GM21528 (cell line): Measurements from ENCODE around the gene DOLK.
"Not testable (repeated sequence)": the region's sequence is repeated elsewhere in the genome, so short reads cannot be mapped to it uniquely, and the experiment has no call there.

Experiments
- ATAC-seq: cut with Tn5 transposase; IDR thresholded peaks from one replicate; pipeline ENCODE4 v1.9.1; 2021; ENCODE audit warnings: mild to moderate bottlenecking, moderate library complexity; ENCODE audit not compliant: unreplicated experiment, low FRiP score

Gene DOLK

DNA sequence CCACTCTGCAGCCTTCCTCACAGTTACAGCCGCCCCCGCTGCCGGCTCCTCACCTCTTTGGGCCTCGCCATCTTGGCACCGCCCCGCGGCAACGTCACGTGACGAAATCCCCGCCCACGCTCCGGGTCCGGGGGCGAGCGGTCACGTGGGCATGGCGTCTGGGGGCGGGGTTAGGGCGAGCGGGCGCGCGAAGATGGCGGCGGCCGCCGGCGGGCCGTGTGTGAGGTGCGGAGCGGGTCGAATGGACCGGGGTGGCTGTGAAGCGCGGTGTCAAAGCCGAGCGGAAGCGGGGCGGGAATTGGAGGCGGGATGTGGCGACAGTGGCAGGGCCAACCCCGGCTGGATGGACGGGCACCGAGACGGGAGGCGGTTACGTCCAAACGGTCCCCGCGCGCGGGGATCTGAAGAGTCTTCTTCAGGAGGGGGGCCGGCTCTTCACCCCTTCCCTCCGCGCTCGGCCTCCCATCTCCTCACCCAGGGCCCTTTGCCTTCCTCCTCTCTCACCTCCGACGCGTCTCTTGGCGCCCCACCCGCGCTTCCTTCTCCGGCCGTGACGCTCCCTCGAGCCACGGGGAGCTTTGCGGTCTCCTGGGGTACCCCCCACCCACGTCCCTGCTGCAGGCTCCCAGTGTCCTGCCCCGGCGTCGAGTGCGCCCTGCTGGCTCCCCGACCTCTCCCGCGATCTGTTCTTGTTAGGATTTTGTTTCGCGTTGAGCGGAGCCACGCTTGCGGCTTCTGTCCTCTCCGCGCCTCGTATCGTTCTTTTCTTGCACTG lies at the start of gene DOLK, which contains the start of gene NUP188:
DOLK (minus strand) TSS at position 77 of the 775 bp plus-strand sequence. CDS start 300 bp downstream, outside the sequence.
NUP188 (plus strand) TSS at position 173 of the 775 bp plus-strand sequence; CDS start at position 194, 21 bp downstream.
- peak; percentile 69 for ATAC-seq

DNA sequence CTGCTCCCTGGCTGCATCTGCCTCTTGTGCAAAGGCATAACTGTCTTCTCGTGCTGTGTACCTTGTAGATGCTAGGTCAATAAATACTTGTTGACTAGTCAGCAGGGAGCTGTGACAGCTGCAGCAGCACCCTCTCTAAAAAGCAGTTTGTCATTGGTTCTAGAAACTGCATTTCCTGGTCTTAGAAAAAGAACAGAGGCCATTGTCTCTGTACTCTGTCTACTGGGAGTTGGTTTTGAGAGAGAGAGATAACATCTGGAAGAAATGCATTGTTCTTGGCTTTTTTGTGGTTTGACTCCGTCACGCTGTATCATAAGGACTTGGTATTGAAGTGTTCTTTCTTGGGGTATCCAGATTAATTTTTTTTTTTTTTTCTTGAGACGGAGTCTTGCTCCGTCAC lies 48.4 kb upstream of the DOLK start:
- ATAC-seq: no peak

DNA sequence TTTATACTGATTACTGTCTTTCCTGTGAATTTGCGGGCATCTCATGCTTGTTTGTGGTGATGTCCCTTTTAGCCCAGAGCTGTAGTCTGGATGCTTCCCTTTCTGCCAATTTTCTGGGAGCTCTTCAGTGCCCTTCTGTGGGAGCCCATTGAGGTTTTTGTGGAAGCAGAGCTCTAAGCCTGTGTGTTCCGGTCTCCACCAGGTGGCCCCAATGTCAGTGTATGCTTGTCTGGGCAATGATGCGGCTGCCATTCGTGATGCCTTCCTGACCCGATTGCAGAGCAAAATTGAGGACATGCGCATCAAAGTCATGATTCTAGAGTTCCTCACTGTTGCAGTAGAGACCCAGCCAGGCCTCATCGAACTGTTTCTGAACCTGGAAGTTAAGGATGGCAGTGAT lies 45.6 kb upstream of the DOLK start:
- no peak for ATAC-seq

GRCh38 chr9:128987805-128988204 lies 40.4 kb upstream of the DOLK start:
- ATAC-seq: no peak

DNA sequence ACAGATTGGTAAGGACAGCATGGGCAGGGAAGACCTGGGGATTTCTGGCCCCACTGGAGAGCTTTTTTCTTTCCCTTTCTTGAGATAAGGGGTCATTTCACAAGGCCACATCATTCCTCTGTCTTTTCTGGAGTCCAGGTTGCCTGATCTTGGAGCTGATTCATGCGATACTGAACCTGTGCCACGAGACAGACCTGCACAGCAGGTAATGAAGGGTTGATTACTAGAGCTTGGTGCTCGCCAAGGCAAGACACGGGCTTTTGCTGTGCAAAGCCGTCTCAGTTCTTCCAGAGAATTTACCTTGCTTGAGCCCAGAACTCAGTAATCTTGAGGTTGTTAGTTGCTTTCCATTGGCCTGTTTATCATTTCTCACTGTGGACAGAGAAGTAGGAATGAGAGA lies 39.3 kb upstream of the DOLK start:
- ATAC-seq: no peak

DNA sequence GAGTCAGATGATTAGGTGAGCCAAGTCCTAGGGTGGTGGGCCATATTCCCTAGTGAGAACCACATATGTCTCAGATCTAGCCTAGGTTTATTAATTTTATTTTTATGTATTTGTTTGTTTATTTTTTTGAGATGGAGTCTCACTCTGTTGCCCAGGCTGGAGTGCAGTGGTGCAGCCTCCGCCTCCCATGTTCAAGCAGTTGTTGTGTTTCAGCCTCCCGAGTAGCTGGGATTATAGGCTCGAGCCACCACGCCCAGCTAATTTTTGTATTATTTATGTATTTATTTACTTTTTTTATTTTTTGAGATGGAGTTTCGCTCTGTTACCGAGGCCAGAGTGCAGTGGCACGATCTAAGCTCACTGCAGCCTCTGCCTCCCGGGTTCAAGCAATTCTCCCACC lies 36.1 kb upstream of the DOLK start:
- ATAC-seq: no peak

GRCh38 chr9:128979111-128979510 lies 31.7 kb upstream of the DOLK start:
- no peak for ATAC-seq

- ATAC-seq: no peak
Measured at GRCh38 chr9:128972956-128973355, 25.6 kb upstream of the DOLK start.

DNA sequence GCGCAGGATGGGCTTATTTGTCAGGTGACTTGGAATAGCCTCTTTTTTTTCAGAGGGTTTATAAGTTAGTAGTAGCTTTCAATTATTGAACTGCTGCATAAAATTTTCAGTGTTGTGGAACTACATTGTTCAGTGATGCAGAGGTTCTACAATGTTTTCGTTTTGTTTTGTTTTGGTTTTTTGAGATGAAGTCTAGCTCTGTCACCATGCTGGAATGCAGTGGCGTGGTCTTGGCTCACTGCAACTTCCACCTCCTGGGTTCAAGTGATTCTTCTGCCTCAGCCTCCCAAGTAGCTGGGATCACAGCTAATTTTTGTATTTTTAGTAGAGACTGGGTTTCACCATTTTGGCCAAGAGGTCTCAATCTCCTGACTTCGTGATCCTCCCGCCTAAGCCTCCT lies 22.1 kb upstream of the DOLK start:
- ATAC-seq: no peak

GRCh38 chr9:128961403-128961802 lies 14.0 kb upstream of the DOLK start:
- ATAC-seq: not testable (repeated sequence)

GRCh38 chr9:128947277-128947526 lies 201 bp downstream of the DOLK start:
- ATAC-seq: no peak

DNA sequence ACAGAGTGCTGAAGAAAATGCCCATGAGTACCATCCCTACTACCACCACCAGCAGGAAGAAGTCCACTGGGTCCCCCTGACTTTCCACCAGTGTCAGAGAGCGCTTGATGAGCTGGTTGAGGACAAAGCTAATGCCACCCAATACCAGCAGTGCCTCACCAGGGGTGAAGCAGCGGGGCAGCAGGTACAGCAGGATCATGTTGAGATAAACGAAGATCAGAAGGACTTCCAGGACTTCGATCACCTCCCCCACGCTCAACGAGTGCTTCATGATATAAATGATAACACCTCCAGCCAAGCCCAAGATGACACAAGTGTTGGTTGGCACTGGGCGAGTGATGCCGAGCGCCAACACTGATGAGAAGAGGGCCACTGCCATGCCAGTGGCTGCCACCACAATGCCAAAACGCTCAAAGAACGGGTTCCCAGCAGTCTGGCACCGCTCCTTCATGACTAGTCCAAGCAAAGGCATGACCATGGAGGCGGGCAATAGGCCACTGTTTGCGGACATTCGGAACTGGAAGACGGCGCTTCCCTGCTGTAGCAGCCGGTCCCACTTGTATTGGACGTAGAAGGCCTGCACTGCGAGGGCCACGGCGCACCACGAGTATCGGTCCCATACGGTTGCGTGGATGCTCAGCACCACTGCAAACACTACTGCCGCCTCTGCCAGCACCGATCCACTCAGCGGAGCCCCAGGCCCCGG lies 679 bp downstream of the DOLK start:
- peak; percentile 34 for ATAC-seq

GRCh38 chr9:128945798-128946501 lies 1.5 kb downstream of the DOLK start:
- no peak for ATAC-seq

DNA sequence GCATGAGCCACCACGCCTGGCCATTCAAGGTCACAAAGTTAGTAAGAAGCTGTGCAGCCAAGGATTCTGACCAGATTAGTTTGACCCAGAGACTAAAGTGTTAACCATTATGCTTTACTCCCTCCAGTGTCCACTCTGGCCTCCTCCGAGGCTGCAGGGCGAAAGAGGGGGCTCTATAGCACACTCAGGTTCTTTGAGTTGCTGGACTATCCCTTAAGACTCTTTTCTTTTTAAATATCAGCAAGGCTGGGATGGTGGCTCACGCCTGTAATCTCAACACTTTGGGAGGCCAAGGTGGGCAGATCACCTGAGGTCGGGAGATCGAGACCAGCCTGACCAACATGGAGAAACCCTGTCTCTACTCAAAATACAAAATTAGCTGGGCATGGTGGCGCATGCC lies 2.4 kb downstream of the DOLK start:
- ATAC-seq: not testable (repeated sequence)

DNA sequence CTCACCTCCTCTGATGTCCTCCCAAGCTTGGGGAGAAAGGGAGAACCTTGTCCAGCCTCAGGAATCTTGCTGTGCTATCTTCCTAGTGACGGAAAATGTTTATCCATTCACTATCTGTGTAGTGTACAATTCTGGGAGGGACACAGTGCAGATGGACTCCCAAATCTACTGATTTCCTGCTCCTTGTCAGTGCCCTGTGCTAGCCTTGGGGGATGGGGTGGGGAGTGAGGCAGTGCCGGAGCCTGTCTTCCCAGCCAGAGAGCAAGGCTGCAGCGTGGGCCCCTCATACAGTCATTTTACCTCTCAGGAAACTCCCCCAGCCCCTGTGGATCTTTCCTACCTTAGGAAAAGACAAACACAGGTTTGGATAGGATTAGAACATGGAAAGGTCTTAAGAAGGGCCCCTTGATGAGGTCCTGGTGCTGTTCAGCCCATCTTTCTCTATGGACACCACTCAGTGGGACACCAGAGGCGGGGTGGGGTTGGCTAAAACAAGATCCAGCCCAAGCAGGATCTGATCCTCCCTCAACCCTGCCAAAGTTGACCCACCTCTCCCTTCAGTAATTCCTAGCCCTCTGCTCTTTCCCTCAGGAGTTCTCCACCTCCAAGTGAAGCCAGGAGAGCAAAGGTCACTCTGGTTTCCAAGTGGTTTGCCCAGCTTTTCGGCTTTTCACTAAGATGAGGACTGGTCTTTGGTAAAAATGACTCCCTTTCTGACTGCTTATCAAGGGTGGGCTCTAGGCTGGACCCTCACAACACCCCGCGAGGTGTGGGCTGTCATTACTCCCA lies 3.4 kb downstream of the DOLK start:
- no peak for ATAC-seq

DNA sequence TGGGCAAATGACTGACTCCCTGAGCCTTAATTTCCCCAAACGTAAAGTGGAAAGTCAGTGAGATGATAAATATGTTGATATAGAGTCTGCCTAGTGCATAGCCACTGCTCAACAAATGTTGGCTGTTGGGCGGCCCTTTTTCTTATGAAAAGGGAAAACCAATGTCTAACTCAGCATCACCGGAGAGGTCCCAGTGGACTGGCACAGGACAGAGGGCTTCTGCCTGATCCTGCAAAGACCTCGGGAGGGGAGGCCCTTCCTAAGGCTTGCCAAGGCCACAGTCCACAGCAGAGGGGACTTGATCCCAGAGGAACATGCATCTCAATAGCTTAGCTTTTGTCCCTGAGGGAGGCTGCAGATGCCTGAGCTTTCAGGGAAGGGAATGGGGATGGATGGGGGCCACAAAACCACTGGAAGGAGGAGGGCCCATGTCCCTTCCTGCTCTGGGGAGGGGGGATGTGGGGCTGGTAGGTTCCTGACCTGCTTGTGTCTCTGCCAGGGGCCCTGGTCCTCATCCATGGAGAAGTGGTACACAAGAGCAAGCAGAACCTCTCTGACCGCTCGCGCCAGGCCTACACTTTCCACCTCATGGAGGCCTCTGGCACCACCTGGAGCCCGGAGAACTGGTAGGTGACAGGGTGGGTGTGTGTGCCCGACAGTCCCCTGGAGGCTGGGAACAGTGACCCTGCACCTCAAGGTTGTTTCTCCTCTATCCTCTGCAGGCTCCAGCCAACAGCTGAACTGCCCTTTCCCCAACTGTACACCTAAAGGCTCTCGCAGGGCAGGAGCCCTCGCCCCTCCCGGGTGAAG lies 6.3 kb downstream of the DOLK start:
- no peak for ATAC-seq

- no peak for ATAC-seq
Measured at GRCh38 chr9:128940271-128940921, 7.0 kb downstream of the DOLK start.

DNA sequence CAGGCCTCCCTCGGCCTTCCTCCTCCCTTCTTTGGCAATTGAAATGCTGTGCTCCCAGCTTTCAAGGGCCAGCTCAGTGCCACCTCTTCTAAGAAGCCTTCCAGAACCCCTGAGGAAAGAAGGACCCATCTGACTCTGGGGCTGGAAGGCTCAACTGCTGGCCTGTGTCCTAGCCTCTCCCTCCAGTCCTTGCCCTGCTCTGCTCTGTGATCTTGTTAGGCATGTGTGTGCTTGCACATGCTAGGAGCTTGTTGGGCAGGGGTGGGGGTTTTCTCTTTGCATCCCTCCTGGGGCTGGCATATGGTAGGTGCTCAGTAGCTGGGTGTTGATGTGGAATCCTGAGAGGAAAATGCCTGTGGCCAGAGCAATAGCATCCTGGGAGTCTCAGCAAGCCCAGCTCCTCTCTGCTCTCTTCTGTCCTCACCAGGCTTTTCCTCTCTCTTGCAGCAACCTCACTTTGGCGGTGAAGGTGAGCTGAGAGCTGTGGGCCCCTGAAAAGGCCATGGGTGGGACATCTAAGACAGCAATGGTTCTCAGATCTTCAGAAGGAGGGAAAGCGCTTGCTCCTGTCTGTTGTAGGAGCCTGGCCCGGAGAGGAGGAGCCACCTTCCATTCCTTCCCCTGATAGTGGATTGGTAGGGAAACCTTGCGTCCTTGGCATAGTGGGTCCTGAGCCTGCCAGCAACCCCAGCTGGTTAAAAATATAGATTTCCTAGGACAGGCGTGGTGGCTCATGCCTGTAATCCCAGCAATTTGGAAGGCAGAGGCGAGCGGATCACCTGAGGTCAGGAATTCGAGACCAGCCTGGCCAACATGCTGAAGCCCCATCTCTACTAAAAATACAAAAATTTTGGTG lies 9.9 kb downstream of the DOLK start:
- no peak for ATAC-seq
